Large intestine (tissue), 3 donors: ENCODE measurements around the gene PIAS2. TPM values are rescaled to one million over a fixed set of nuclear protein-coding genes. Genes with fewer than 3 reads are reported as not detected.
"Not testable (repeated sequence)": the region's sequence is repeated elsewhere in the genome, so short reads cannot be mapped to it uniquely, and the experiment has no call there.

Experiments used
- DNase-seq, 2 donors: peaks; one replicate each; pipeline versions ENCODE4 v3.0.0 to v3.0.0-alpha.2; 2013
- H3K27ac ChIP-seq: one replicate; pipeline ENCODE4 v1.5.1; 2013; ENCODE audit warnings: low read length
- H3K27me3 ChIP-seq: 2 replicates; pipeline ENCODE4 v1.6.1; 2013; ENCODE audit warnings: low read length; ENCODE audit not compliant: control insufficient read depth, insufficient read depth
- H3K36me3 ChIP-seq: 2 replicates; pipeline ENCODE4 v1.6.1; 2013; ENCODE audit warnings: low read length; ENCODE audit not compliant: control insufficient read depth, insufficient read depth
- H3K4me1 ChIP-seq: one replicate; pipeline ENCODE4 v1.6.1; 2013; ENCODE audit warnings: low read length; ENCODE audit not compliant: control insufficient read depth, insufficient read depth
- H3K4me3 ChIP-seq: one replicate; pipeline ENCODE4 v1.5.1; 2013; ENCODE audit warnings: low read length
- H3K9me3 ChIP-seq: one replicate; pipeline ENCODE4 v1.6.1; 2013; ENCODE audit warnings: mild to moderate bottlenecking, low read depth, low read length, moderate library complexity; ENCODE audit not compliant: control insufficient read depth
- WGBS: methylation state at CpG from one replicate; pipeline ENCODE4 v1.1.5; 2013; ENCODE audit warnings: low lambda C conversion rate; ENCODE audit not compliant: insufficient coverage; 5-methylcytosine and 5-hydroxymethylcytosine counted together
- polyA plus RNA-seq: library from polyadenylated mRNA; unstranded; fragments of 120-200 nt; gene quantifications from one replicate; pipeline ENCODE4 v1.2.1, GENCODE V29; 2013

Gene PIAS2
- polyA plus RNA-seq, 1 donor, result 13.1 TPM

- WGBS, result no CpG with 5 or more reads among the region's 2 CpGs
- peaks cover 6% of the 10 kb centered on the region for H3K36me3 ChIP-seq
- DNase-seq, result no peak
- H3K27me3 ChIP-seq, result no peaks in the 10 kb centered on the region
- no peak overlapping the region for H3K27ac ChIP-seq
- no peaks in the 10 kb centered on the region for H3K4me1 ChIP-seq
- H3K4me3 ChIP-seq, result no peak overlapping the region
- H3K9me3 ChIP-seq, result no peaks in the 10 kb centered on the region
Measured at GRCh38 chr18:46832849-46833248, 84.5 kb downstream of the PIAS2 start.

- H3K27ac ChIP-seq, result not testable (repeated sequence)
Measured at GRCh38 chr18:46832422-46832821, 84.9 kb downstream of the PIAS2 start.

GRCh38 chr18:46831434-46831833 is 85.9 kb downstream of the PIAS2 start:
- no peaks in the 10 kb centered on the region for H3K27me3 ChIP-seq
- H3K4me3 ChIP-seq, result no peak overlapping the region
- no peak for DNase-seq
- peaks cover 7% of the 10 kb centered on the region for H3K36me3 ChIP-seq
- no peaks in the 10 kb centered on the region for H3K4me1 ChIP-seq
- H3K27ac ChIP-seq, result no peak overlapping the region
- no peaks in the 10 kb centered on the region for H3K9me3 ChIP-seq

More at GRCh38 chr18:46832422-46832821, 84.9 kb downstream of the PIAS2 start:
- H3K36me3 ChIP-seq, H3K9me3 ChIP-seq, DNase-seq, H3K4me1 ChIP-seq, H3K4me3 ChIP-seq, H3K27me3 ChIP-seq: not testable (repeated sequence)
- WGBS, result 100% methylated on average over 2 of the region's 5 CpGs

GRCh38 chr18:46830633-46831032 is 86.7 kb downstream of the PIAS2 start:
- H3K27ac ChIP-seq, result no peak overlapping the region
- no peaks in the 10 kb centered on the region for H3K27me3 ChIP-seq
- DNase-seq, result no peak
- H3K4me1 ChIP-seq, result no peaks in the 10 kb centered on the region
- no peaks in the 10 kb centered on the region for H3K9me3 ChIP-seq
- no peak overlapping the region for H3K4me3 ChIP-seq
- H3K36me3 ChIP-seq, result peaks cover 7% of the 10 kb centered on the region

- H3K36me3 ChIP-seq, result peaks cover 7% of the 10 kb centered on the region
- 92% methylated on average over 1 of the region's 1 CpG for WGBS
- H3K4me3 ChIP-seq, result no peak overlapping the region
- H3K9me3 ChIP-seq, result no peaks in the 10 kb centered on the region
- no peaks in the 10 kb centered on the region for H3K4me1 ChIP-seq
- DNase-seq, result no peak
- H3K27ac ChIP-seq, result no peak overlapping the region
- H3K27me3 ChIP-seq, result no peaks in the 10 kb centered on the region
Measured at GRCh38 chr18:46829947-46830346, 87.4 kb downstream of the PIAS2 start.

- Histone ChIP-seq H3K27ac (no peak overlapping the region), H3K36me3 (peaks cover 6% of the 10 kb centered on the region), H3K9me3 (no peaks in the 10 kb centered on the region), H3K4me1 (no peaks in the 10 kb centered on the region), H3K4me3 (no peak overlapping the region), H3K27me3 (no peaks in the 10 kb centered on the region)
- no peak for DNase-seq
- 76% methylated on average over 4 of the region's 4 CpGs for WGBS
Measured at GRCh38 chr18:46829531-46829930, 87.8 kb downstream of the PIAS2 start.

- H3K27me3 ChIP-seq, result no peaks in the 10 kb centered on the region
- peaks cover 3% of the 10 kb centered on the region for H3K36me3 ChIP-seq
- H3K27ac ChIP-seq, result no peak overlapping the region
- H3K4me1 ChIP-seq, result no peaks in the 10 kb centered on the region
- no peak overlapping the region for H3K4me3 ChIP-seq
- DNase-seq, result no peak
- no CpG with 5 or more reads among the region's 3 CpGs for WGBS
- no peaks in the 10 kb centered on the region for H3K9me3 ChIP-seq
Measured at GRCh38 chr18:46821856-46822711, 95.2 kb downstream of the PIAS2 start.

GRCh38 chr18:46820863-46821262 is 96.4 kb downstream of the PIAS2 start:
- WGBS, result 90% methylated on average over 2 of the region's 6 CpGs
- H3K4me3 ChIP-seq, result no peak overlapping the region
- no peak overlapping the region for H3K27ac ChIP-seq
- no peaks in the 10 kb centered on the region for H3K9me3 ChIP-seq
- no peaks in the 10 kb centered on the region for H3K4me1 ChIP-seq
- H3K36me3 ChIP-seq, result peaks cover 3% of the 10 kb centered on the region
- DNase-seq, result no peak
- H3K27me3 ChIP-seq, result no peaks in the 10 kb centered on the region

- no peaks in the 10 kb centered on the region for H3K9me3 ChIP-seq
- no peak overlapping the region for H3K27ac ChIP-seq
- 90% methylated on average over 3 of the region's 6 CpGs for WGBS
- no peaks in the 10 kb centered on the region for H3K27me3 ChIP-seq
- H3K4me3 ChIP-seq, result no peak overlapping the region
- no peaks in the 10 kb centered on the region for H3K4me1 ChIP-seq
- H3K36me3 ChIP-seq, result no peaks in the 10 kb centered on the region
- DNase-seq, result no peak
Measured at GRCh38 chr18:46815661-46816060, 101.6 kb downstream of the PIAS2 start.

GRCh38 chr18:46814399-46814798 is 102.9 kb downstream of the PIAS2 start:
- H3K27ac ChIP-seq, result no peak overlapping the region
- DNase-seq, result no peak
- no CpG with 5 or more reads among the region's 4 CpGs for WGBS
- H3K4me1 ChIP-seq, result no peaks in the 10 kb centered on the region
- H3K27me3 ChIP-seq, result no peaks in the 10 kb centered on the region
- no peaks in the 10 kb centered on the region for H3K9me3 ChIP-seq
- no peak overlapping the region for H3K4me3 ChIP-seq
- no peaks in the 10 kb centered on the region for H3K36me3 ChIP-seq

- Histone ChIP-seq H3K4me1 (no peaks in the 10 kb centered on the region), H3K4me3 (no peak overlapping the region), H3K27me3 (no peaks in the 10 kb centered on the region), H3K27ac (no peak overlapping the region), H3K9me3 (no peaks in the 10 kb centered on the region), H3K36me3 (no peaks in the 10 kb centered on the region)
- no CpG with 5 or more reads among the region's 2 CpGs for WGBS
- DNase-seq, result no peak
Measured at GRCh38 chr18:46812311-46812710, 105.0 kb downstream of the PIAS2 start.
